Trophoblast cell (in vitro differentiated cells and primary cell): ENCODE data around the gene FAM9C.

Experiments
- DNase-seq, 2 donors: peaks; one replicate each; pipeline ENCODE4 v3.0.0-alpha.2; 2016
- H2AFZ ChIP-seq: 2 replicates; pipeline ENCODE4 v1.6.1; 2013; ENCODE audit warnings: low read length, moderate library complexity, mild to moderate bottlenecking; ENCODE audit not compliant: insufficient read depth, poor library complexity
- H2AK5ac ChIP-seq: 2 replicates; pipeline ENCODE4 v1.6.1; 2013; ENCODE audit warnings: mild to moderate bottlenecking, low read length
- H2BK120ac ChIP-seq: 2 replicates; pipeline ENCODE4 v1.6.1; 2013; ENCODE audit warnings: low read length, mild to moderate bottlenecking, moderate library complexity; ENCODE audit not compliant: insufficient read depth, poor library complexity
- H2BK12ac ChIP-seq: 2 replicates; pipeline ENCODE4 v1.6.1; 2013; ENCODE audit warnings: mild to moderate bottlenecking, low read length, moderate library complexity
- H2BK5ac ChIP-seq: 2 replicates; pipeline ENCODE4 v1.6.1; 2013; ENCODE audit warnings: low read length, low read depth, moderate library complexity, mild to moderate bottlenecking; ENCODE audit not compliant: poor library complexity
- H3K14ac ChIP-seq: 2 replicates; pipeline ENCODE4 v1.6.1; 2013; ENCODE audit warnings: mild to moderate bottlenecking, low read length
- H3K18ac ChIP-seq: 2 replicates; pipeline ENCODE4 v1.6.1; 2013; ENCODE audit warnings: mild to moderate bottlenecking, low read length
- H3K23ac ChIP-seq: 2 replicates; pipeline ENCODE4 v1.6.1; 2013; ENCODE audit warnings: low read length
- H3K27ac ChIP-seq: 2 replicates; pipeline ENCODE4 v1.5.1; 2013; ENCODE audit warnings: low read depth, mild to moderate bottlenecking, inconsistent platforms, low read length, moderate library complexity
- H3K27me3 ChIP-seq: 2 replicates; pipeline ENCODE4 v1.6.1; 2013; ENCODE audit warnings: inconsistent platforms, mild to moderate bottlenecking, low read length, moderate library complexity; ENCODE audit not compliant: insufficient read depth
- H3K36me3 ChIP-seq, 2 experiments: 1 replicate in 1 of 2; 2 replicates in 1 of 2; pipeline ENCODE4 v1.6.1; 2013; ENCODE audit warnings: low read length in 2 of 2, mild to moderate bottlenecking in 2 of 2, moderate library complexity in 1 of 2; ENCODE audit not compliant: insufficient read depth in 2 of 2, control insufficient read depth in 1 of 2
- H3K4ac ChIP-seq: 2 replicates; pipeline ENCODE4 v1.6.1; 2013; ENCODE audit warnings: low read depth, mild to moderate bottlenecking, low read length, moderate library complexity
- H3K4me1 ChIP-seq, 2 experiments: 1 replicate in 1 of 2; 2 replicates in 1 of 2; pipeline ENCODE4 v1.6.1; 2013; ENCODE audit warnings: low read length in 2 of 2, mild to moderate bottlenecking in 2 of 2, moderate library complexity in 1 of 2; ENCODE audit not compliant: insufficient read depth in 2 of 2, control insufficient read depth in 1 of 2
- H3K4me2 ChIP-seq: 2 replicates; pipeline ENCODE4 v1.6.1; 2013; ENCODE audit warnings: inconsistent platforms, mild to moderate bottlenecking, low read length, moderate library complexity
- H3K4me3 ChIP-seq: 2 replicates; pipeline ENCODE4 v1.5.1; 2013; ENCODE audit warnings: mild to moderate bottlenecking, low read depth, low read length, inconsistent platforms
- H3K79me1 ChIP-seq: one replicate; pipeline ENCODE4 v1.6.1; 2013; ENCODE audit warnings: low read length
- H3K79me2 ChIP-seq: 2 replicates; pipeline ENCODE4 v1.6.1; 2013; ENCODE audit warnings: low read length, mild to moderate bottlenecking; ENCODE audit not compliant: control insufficient read depth, insufficient read depth, poor library complexity
- H3K9ac ChIP-seq: 2 replicates; pipeline ENCODE4 v1.6.1; 2013; ENCODE audit warnings: mild to moderate bottlenecking, low read length
- H3K9me3 ChIP-seq: 2 replicates; pipeline ENCODE4 v1.6.1; 2013; ENCODE audit warnings: low read depth, mild to moderate bottlenecking, control low read depth, inconsistent platforms, low read length; ENCODE audit not compliant: insufficient read depth
- H4K12ac ChIP-seq: 2 replicates; pipeline ENCODE4 v1.6.1; 2013; ENCODE audit warnings: low read depth, mild to moderate bottlenecking, low read length, moderate library complexity
- H4K8ac ChIP-seq: 2 replicates; pipeline ENCODE4 v1.6.1; 2013; ENCODE audit warnings: low read depth, mild to moderate bottlenecking, low read length, moderate library complexity
- H4K91ac ChIP-seq: one replicate; pipeline ENCODE4 v1.6.1; 2013; ENCODE audit warnings: low read depth, mild to moderate bottlenecking, low read length, moderate library complexity
- WGBS: extraction: QIAGEN DNeasy Blood & Tissue Kit; methylation state at CpG from one replicate; pipeline ENCODE4 v1.1.7; 2013; ENCODE audit warnings: missing lambda C conversion rate; ENCODE audit not compliant: insufficient read length, insufficient coverage; ENCODE audit errors: extremely low coverage; 5-methylcytosine and 5-hydroxymethylcytosine counted together

The FAM9C gene

DNA sequence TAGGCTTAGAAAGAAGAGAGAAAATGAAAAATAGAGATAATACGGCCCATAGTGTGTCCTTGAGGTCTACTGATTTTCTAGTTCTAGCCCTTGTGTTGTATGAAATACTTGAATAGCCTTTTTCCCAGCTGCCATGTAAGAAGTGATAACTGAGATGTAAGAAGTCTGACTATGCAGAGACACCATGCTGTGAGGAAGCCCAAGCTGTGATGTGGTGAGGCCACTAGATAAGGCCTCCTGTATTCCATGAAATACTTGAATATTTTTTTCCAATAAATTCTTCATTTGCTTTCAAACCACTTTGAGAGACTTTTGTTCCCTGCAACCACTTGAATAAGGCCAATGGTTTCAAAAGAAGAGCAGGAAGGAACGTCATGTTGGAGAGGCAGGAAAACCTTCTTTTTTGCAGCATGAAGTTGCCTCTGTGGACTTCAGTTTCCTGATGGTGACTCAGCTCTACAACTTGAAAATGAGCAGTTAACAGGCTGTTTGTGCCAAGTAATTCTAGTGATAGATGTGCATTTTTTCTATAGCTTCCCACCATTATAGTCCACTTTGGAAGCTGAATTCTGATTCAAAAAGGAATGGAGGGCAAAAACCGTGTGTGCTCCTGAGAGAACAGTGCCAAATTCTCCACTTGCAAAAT, 25.5 kb upstream of the FAM9C start:
- H3K79me1 ChIP-seq, result no peaks in the 10 kb centered on the region
- H2BK5ac ChIP-seq, result no peak overlapping the region
- no peak overlapping the region for H2AK5ac ChIP-seq
- H4K8ac ChIP-seq, result no peak overlapping the region
- H4K91ac ChIP-seq, result no peak overlapping the region
- no peaks in the 10 kb centered on the region for H3K4me1 ChIP-seq
- no peak overlapping the region for H3K4ac ChIP-seq
- H3K9ac ChIP-seq, result no peak overlapping the region
- no peak for DNase-seq
- no peak overlapping the region for H2BK12ac ChIP-seq
- no peaks in the 10 kb centered on the region for H3K36me3 ChIP-seq
- H2AFZ ChIP-seq, result no peak overlapping the region
- no peak overlapping the region for H3K14ac ChIP-seq
- H3K27me3 ChIP-seq, result no peaks in the 10 kb centered on the region
- H3K79me2 ChIP-seq, result no peaks in the 10 kb centered on the region
- H3K18ac ChIP-seq, result no peak overlapping the region
- no peak overlapping the region for H3K27ac ChIP-seq
- no peak overlapping the region for H3K23ac ChIP-seq
- no peak overlapping the region for H3K4me2 ChIP-seq
- H3K9me3 ChIP-seq, result no peaks in the 10 kb centered on the region
- no peak overlapping the region for H4K12ac ChIP-seq
- H2BK120ac ChIP-seq, result no peak overlapping the region
- no CpG with 5 or more reads among the region's 3 CpGs for WGBS
- no peak overlapping the region for H3K4me3 ChIP-seq

DNA sequence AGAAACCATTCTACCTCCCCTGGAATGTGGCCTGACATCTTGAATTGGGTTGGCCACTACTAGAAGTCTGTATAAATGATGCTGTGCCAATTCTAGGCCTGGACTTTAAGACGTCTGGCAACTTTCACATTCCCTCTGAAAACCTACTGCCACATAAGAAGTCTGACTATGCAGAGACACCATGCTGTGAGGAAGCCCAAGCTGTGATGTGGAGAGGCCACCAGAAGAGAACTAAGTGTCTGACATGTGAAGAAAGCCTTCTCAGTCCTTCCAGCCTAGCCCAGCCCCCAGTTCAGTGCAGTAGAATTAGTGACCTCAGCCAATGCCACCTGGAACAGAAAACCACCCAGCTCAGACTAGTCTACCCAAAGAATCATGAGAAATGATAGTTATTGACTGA, 24.2 kb upstream of the FAM9C start:
- Histone ChIP-seq H3K27ac (no peak overlapping the region), H3K23ac (no peak overlapping the region), H3K18ac (no peak overlapping the region), H2BK120ac (no peak overlapping the region), H2AK5ac (no peak overlapping the region), H4K91ac (no peak overlapping the region), H3K4ac (no peak overlapping the region), H3K27me3 (no peaks in the 10 kb centered on the region), H2BK5ac (no peak overlapping the region), H3K14ac (no peak overlapping the region), H2AFZ (no peak overlapping the region), H3K9me3 (no peaks in the 10 kb centered on the region), H3K79me2 (no peaks in the 10 kb centered on the region), H3K4me3 (no peak overlapping the region), H2BK12ac (no peak overlapping the region), H3K36me3 (no peaks in the 10 kb centered on the region), H3K79me1 (no peaks in the 10 kb centered on the region), H3K4me1 (no peaks in the 10 kb centered on the region), H3K4me2 (no peak overlapping the region), H4K8ac (no peak overlapping the region), H3K9ac (no peak overlapping the region), H4K12ac (no peak overlapping the region)
- DNase-seq, result no peak
- no CpG with 5 or more reads among the region's 1 CpG for WGBS

DNA sequence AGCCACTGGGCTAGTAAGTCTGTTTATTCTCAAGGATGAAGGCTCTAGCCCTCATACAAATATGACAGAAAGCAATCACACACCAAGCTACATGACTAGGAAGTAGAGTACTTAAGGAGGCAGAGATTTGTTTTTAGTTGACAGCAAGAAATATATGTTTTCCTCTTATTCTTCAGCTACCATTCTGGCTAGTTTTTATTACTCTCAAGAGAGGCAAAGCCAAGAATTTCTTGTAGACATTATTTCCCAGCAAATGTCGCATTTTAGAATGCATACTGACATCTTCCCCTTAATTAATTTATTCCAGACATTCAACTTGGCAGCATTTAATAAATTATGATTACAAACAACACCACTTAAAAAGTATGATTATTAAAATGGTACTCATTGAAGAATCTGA, 23.4 kb upstream of the FAM9C start:
- Histone ChIP-seq H3K18ac (no peak overlapping the region), H3K4me2 (no peak overlapping the region), H3K9me3 (no peaks in the 10 kb centered on the region), H3K4ac (no peak overlapping the region), H3K9ac (no peak overlapping the region), H3K14ac (no peak overlapping the region), H4K91ac (no peak overlapping the region), H3K4me3 (no peak overlapping the region), H2AK5ac (no peak overlapping the region), H2AFZ (no peak overlapping the region), H2BK12ac (no peak overlapping the region), H3K79me2 (no peaks in the 10 kb centered on the region), H3K23ac (no peak overlapping the region), H3K4me1 (no peaks in the 10 kb centered on the region), H4K12ac (no peak overlapping the region), H2BK5ac (no peak overlapping the region), H3K36me3 (no peaks in the 10 kb centered on the region), H4K8ac (no peak overlapping the region), H3K79me1 (no peaks in the 10 kb centered on the region), H3K27me3 (no peaks in the 10 kb centered on the region), H3K27ac (no peak overlapping the region), H2BK120ac (no peak overlapping the region)
- DNase-seq, result no peak
- WGBS, result no CpG with 5 or more reads among the region's 1 CpG

DNA sequence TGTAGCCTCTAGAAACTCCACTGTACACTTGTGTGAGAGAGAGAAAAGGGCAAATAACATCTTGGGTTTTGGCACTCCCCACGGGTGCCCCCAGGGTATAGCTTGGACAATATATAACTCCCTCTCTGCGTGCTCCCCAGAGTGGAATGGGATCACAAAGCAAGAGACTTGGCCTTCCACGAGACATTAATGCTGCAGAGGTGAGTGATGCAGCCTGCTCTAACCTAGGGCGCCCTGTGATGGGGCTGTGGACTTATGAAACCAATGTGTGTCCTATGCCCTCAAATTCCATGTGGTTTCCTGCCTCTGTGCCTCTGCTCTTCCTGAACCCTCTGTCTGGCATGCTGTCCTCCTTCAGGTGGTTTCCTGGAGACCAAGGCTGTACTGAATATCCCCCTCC, 22.0 kb upstream of the FAM9C start:
- no peak overlapping the region for H4K91ac ChIP-seq
- H2AFZ ChIP-seq, result no peak overlapping the region
- no peaks in the 10 kb centered on the region for H3K4me1 ChIP-seq
- H3K79me1 ChIP-seq, result no peaks in the 10 kb centered on the region
- H3K79me2 ChIP-seq, result no peaks in the 10 kb centered on the region
- no peak overlapping the region for H3K27ac ChIP-seq
- H2BK12ac ChIP-seq, result no peak overlapping the region
- no peak overlapping the region for H3K14ac ChIP-seq
- H4K8ac ChIP-seq, result no peak overlapping the region
- no CpG with 5 or more reads among the region's 4 CpGs for WGBS
- DNase-seq, result no peak
- H3K9ac ChIP-seq, result no peak overlapping the region
- H2BK120ac ChIP-seq, result no peak overlapping the region
- no peaks in the 10 kb centered on the region for H3K27me3 ChIP-seq
- H3K36me3 ChIP-seq, result no peaks in the 10 kb centered on the region
- no peak overlapping the region for H2AK5ac ChIP-seq
- H2BK5ac ChIP-seq, result no peak overlapping the region
- H3K18ac ChIP-seq, result no peak overlapping the region
- no peak overlapping the region for H3K4me2 ChIP-seq
- H4K12ac ChIP-seq, result no peak overlapping the region
- H3K23ac ChIP-seq, result no peak overlapping the region
- no peak overlapping the region for H3K4ac ChIP-seq
- H3K4me3 ChIP-seq, result no peak overlapping the region
- H3K9me3 ChIP-seq, result peaks cover 4% of the 10 kb centered on the region
